GM18861 (cell line): ENCODE data around the gene LRRC8C.
A peak's percentile ranks its signal among the peaks of the same experiment; 100 is the strongest.

ENCODE experiments used
- ATAC-seq: cut with Tn5 transposase; IDR thresholded peaks from one replicate; pipeline ENCODE4 v1.9.1; 2021; ENCODE audit not compliant: unreplicated experiment

Gene LRRC8C

GRCh38 chr1:89670163-89670562 lies 37.2 kb downstream of the LRRC8C start:
- peak; percentile 97 for ATAC-seq

DNA sequence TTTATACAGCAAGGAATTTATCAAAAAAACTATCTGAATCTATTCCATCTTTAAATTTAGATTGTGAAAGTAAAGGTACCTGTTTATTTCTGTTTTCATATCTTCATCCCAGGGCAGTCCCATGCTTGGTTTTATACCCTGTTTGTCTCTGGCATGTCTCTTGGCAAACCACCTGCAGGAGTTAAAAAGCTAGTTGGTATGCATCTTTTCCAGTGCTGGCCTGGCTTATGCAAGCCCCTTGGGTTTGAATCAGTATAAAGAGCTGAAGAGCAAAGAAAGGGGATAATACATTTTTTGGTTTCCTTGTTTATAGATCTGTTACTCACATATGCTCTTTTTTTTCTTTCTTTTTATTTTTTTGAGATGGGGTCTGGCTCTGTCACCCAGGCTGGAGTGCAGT lies 37.8 kb downstream of the LRRC8C start:
- ATAC-seq, result no peak

GRCh38 chr1:89671775-89672488 lies 39.0 kb downstream of the LRRC8C start:
- no peak for ATAC-seq

DNA sequence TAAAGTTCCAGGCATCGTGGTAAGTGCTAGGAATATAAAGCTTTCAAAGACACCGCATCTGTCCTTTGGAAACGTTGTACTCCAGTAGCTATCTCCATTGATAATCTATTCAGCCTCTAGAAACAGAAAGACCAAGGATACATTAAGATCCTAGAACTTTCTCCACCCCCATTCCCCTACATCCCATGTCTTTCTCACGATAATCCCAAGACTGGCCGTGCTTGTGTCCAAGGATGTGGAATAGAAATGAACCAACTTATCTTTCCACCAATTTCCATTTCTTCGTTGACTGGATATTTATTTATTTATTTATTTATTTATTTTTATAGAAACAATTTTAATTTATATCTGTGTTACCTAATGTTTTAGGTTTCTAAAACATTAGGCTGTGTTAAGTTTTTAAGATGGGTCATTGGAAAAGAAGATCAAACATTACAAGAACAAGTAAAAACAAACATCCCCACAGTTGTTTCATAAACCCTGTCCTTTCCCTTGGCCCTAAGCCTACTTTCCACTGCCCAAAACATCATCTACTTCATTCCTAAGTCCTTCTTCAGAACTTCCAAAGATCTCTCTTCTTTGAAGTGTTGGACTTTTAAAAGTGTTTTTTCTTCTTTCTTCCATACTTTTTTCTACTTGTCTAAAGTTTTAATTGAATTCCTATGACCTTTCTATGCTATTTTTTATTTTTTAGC lies 39.7 kb downstream of the LRRC8C start:
- no peak for ATAC-seq

GRCh38 chr1:89673251-89673650 lies 40.3 kb downstream of the LRRC8C start:
- ATAC-seq, result no peak

GRCh38 chr1:89675677-89676076 lies 42.8 kb downstream of the LRRC8C start:
- ATAC-seq, result no peak

DNA sequence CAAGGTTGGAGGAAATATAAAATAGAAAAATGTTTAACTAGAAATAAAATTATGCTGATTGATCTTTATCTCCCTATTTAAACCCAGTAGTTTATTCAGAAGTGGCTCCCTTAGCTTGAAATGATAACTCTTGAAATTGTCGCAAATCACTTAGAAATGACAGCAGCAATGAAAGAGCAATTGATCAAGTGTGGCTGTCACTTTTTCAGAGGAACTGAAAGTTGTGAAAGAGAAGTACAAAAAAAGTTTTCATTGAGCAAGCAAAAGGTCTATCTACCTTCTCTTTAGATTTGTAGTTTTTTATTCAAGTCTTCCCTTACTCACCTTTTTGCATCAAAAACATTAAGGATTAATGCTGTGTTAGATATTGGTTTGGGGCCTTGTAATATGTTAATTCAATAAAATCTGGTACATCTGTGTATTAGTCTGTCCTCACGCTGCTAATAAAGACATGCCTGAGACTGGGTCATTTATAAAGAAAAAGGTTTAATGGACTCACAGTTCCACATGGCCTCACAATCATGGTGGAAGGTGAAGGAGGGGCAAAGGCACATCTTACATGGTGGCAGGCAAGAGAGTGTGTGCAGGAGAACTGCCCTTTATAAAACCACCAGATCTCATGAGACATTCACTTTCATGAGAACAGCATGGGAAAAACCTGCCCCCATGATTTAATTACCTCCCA lies 48.3 kb downstream of the LRRC8C start:
- ATAC-seq, result no peak

DNA sequence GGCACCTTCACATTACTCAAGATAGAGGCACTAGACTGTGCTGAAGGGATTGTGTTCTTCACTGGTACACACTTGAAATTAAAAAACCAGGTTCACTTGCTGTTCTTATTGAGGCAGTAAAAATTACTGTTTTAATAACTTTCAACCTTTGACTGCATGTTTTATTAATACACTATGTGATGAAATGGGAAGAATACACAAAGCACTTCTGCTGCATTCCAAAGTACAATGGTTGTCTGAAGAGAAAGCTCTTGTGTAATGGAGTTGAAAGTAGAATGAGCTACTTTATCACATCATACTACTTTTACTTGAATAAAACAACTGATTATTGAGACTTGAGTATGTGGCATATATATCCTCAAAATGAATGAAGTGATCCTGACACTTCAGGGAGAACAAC lies 49.7 kb downstream of the LRRC8C start:
- no peak for ATAC-seq

- no peak for ATAC-seq
Measured at GRCh38 chr1:89685461-89685860, 52.5 kb downstream of the LRRC8C start.

DNA sequence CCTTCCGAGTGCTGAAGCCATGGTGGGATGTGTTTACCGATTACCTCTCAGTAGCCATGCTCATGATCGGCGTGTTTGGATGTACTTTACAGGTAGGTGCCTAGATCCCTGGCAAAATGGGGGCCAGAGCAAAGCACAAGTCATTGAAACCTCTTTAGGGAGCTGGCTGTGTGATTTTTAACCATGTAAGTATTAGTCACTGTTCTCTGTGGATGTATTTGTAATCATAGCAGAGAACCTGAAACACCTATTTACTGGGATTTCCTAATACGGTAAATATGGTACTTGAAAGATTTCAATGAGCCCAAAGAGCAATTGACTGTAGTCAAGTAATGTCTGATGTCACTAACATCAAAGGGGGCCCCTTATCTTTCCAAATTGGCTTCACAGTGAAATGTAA lies 53.6 kb downstream of the LRRC8C start:
- no peak for ATAC-seq

- no peak for ATAC-seq
Measured at GRCh38 chr1:89687254-89687653, 54.3 kb downstream of the LRRC8C start.

DNA sequence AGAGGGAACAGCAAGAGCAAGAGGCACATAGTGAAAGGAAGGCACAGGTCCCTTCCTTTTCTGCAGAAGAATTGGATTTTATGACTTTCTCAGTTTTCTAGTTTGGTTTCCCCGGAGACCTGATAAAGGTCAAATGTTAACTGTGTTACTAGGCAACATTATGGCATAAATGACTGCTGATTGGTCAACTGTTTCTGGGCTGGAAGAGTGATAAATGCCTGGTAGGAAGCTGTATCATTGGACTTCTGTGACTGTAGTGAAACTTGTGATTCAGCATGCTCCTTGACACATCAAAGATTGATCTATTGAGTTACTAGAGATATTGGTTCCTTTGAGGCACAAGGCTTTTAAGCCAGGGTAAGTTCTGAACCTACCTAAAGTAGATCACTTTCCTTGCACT lies 55.7 kb downstream of the LRRC8C start:
- ATAC-seq, result no peak

DNA sequence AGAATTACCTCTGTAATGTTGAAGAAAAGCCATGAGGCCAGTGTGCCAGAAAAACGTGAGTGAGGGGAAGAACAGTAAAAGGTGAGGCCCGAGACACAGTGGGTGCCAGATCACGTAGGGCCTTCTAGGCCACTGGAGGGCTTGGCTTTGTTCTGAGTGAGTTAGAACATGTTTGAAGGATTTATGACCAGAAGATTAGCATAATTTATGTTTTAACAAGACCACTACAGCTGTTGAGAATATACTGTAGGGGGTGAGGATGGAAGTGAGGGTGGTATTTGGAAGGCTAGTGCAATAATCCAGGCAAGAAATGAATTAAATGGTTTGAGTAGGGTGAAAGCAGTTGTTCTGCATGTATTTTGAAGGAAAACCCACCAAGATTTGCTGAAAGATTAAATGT lies 56.3 kb downstream of the LRRC8C start:
- ATAC-seq, result no peak

DNA sequence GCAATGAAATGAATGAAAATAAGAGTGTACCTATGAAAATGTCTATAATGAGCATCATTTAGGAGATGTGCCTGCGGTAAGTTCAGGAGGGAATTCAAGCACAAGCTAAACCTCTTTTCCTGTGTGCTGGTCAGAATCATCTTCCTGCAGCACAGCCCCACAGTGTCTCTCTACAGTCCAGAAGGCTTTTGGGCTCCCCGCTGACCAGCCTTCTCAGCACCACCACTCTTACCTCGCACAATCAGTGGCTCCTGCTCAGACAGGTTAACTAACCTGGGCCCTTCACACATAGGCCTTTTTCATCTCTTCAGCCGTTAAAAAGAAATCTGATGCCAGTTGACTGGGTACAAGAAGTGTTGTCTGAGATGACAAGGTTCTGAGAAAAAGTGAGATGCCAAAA lies 57.7 kb downstream of the LRRC8C start:
- ATAC-seq, result no peak

- ATAC-seq, result peak; percentile 58
Measured at GRCh38 chr1:89692601-89693521, 59.9 kb downstream of the LRRC8C start.

GRCh38 chr1:89695847-89696246 lies 62.9 kb downstream of the LRRC8C start:
- no peak for ATAC-seq

DNA sequence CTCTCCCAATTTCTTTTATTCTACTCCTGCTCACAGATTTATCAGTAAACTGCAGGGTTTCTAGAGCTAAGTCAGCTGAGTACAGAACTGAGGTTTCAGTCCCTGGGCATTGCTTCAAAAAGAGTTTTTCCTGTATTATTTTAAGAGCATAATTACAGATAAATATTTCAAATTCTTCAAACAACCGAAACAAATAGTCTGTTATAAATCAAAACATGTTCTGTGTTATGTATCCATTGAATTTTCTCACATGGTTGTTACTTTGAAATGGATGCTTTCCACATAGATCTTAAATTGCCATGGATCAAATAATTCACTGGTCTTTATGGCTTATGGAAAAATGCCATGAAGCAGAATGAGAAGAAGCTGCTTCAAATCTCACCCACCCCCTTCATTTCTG lies 64.5 kb downstream of the LRRC8C start:
- ATAC-seq, result no peak

DNA sequence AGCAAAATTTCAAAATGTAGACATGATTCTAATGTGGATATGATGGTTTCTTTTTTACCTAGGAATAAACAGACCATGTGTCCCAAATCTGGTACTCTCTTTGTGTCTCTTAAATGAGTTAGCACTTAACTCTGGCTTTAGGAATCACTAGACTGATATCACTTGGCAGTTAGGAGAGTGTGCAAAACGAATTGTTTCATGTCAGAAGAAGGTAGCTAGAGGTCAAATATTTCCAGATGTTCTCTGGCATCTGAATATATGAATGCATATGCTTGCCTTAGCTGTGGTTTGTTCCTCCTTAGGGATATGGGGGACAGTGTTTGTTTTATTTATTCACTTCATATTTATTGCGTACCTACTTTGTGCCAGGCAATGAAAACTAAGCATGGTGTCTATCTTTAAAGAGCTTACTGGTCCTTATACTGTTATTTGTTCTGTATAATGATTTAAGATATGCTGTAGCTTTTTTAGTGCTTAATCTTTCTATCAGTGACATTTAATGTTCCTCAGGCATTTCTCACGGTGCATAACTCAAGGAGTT lies 65.2 kb downstream of the LRRC8C start:
- ATAC-seq, result no peak

DNA sequence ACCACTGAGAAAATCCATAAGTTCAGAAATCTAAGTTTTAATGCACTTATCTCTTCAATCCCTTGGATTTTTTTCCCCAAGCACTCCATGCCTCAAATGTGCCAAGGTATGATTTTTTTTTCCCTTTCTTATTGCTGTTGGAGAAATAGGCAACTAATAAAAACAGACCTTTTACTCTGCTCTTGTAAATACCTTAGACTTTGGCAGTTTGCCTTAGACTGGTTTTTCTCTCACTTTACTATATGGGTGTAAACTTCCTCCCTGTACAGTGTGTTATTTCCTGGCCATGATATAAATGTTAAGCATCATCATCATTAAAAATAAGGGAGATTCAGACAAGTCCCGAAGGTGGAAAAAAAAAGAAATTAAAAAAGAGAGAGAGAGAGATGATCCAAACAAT lies 65.7 kb downstream of the LRRC8C start:
- ATAC-seq, result no peak

DNA sequence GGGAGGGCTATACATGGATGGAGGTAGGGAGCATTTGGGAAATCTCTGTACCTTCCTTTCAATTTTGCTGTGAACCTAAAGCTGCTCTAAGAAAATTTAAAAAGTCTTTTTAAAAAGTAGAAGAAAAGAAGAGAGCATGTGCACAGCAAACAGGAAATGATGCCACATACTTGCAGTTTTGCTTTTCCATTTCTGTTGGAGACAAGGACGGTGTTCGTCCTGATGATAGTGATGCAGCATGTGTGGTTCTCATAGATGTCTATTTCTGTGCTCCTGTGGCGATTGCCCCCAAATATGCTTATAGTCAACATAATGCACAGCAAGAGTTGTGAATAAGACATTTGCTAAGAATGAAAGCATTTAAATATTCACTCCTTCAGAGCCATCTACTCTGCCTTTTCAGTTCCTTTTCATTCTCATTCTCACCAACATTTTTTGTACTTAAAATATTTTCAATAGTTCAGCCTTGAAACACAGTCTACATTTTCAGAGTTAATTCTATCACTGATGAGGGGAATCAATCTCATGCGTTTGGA lies 66.6 kb downstream of the LRRC8C start:
- ATAC-seq, result no peak
